ENCODE data around the gene EVI5.

DNA sequence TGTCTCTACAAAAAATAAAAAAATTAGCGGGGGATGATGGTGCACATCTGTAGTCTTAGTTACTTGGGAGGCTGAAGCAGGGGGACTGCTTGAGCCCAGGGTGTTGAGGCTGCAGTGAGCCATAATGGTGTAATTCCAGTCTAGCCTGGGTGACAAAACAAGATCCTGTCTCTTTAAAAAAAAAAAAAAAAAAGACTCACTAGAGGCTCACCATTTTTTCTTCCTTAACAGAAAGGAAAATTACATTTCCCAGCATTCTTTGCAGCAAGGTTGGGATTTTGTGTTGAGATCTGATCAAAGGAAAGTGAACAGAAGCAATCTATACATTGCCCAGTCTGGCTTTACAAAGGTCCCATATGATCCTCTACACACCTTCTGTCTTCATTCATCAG lies 319.7 kb downstream of the EVI5 start:
- TF ChIP-seq CTCF (IDR thresholded peaks at IDR 0.05) (no peak), POLR2A (IDR thresholded peaks at IDR 0.05) (no peak), POLR2AphosphoS5 (IDR thresholded peaks at IDR 0.05; ENCODE audit: insufficient read depth in 1 of 2, low read depth in 1 of 2) (no peak)
